ENCODE measurements around the gene CEP44.
"Not testable (repeated sequence)": the region's sequence is repeated elsewhere in the genome, so short reads cannot be mapped to it uniquely, and the experiment has no call there.

CEP44 gene

GRCh38 chr4:174283507-174284471, at the start of gene CEP44, which contains the start of gene FBXO8:
CEP44 (plus strand) TSS chr4:174283911; CDS start chr4:174299122, 15,211 bp downstream.
FBXO8 (minus strand) TSS chr4:174283667; CDS start chr4:174263092, 20,575 bp downstream.
- DNase-seq (ENCODE audit: low read depth in 3 of 3, low spot score in 1 of 3): peak; percentile 15 to 46 (median 29)

DNA sequence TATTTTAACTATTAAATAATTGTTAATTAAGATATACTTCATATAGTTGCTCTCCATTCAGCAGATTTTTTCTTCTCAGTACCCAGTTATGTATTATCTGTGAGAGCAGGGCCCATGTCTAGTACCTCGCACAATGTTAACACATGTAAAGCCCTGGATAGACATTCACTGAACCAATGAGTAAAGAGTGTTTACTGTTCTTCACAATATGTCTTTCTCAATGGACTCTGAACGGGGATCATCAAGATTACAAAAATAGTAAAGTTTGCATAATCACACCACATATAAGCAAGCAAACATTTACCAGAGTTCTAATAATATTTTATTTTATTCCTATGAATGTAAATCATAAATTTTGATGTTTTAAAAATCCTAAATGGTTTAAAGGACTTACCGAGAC, 47.4 kb upstream of the CEP44 start:
- DNase-seq (ENCODE audit: low read depth in 3 of 3, low spot score in 1 of 3): no peak

- no peak for DNase-seq (ENCODE audit: low read depth in 3 of 3, low spot score in 1 of 3)
These were observed 42.5 kb upstream of the CEP44 start for GRCh38 chr4:174241162-174241561.

DNA sequence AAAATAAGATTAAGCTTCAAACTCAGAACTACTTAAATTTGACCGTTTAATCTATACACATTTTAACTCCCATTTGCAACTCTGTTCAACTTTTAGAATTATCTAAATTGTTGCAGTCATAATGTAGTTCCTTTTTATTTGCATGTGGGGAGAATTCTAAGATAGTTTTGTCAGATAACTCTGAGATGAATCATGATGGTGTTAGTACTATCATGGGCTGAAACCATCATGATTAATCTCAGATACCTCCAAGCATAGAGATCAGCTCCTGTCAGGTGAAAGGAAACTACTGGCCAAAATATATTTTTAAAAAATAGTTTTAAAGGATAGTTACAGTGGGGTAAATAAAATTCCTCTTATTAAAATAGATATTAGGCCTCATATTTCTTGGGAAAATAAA, 39.3 kb upstream of the CEP44 start:
- DNase-seq (ENCODE audit: low read depth in 3 of 3, low spot score in 1 of 3): no peak

- no peak for DNase-seq (ENCODE audit: low read depth in 3 of 3, low spot score in 1 of 3)
These were observed 38.0 kb upstream of the CEP44 start for GRCh38 chr4:174245714-174246113.

DNA sequence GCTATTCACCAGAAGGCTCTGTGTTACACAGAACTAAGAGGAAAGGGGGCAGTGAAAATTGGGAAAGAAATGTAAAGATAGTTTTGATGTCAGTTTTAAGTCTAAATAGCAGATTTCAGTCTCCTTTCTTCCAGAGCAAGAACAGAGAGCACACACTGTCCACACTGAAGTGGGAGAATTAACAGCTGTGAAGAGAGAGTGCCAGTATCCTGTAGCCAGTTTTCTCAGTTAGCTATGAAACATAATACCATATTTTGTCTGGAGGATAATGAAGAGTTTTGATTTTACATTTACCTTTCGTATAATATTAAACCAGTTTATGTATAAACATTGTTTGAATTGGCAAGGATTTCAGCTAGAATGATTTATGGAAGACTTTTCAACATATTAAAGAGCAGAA, 35.3 kb upstream of the CEP44 start:
- DNase-seq (ENCODE audit: low read depth in 3 of 3, low spot score in 1 of 3): no peak

GRCh38 chr4:174252412-174252811, 31.3 kb upstream of the CEP44 start:
- DNase-seq (ENCODE audit: low read depth in 3 of 3, low spot score in 1 of 3): no peak

DNA sequence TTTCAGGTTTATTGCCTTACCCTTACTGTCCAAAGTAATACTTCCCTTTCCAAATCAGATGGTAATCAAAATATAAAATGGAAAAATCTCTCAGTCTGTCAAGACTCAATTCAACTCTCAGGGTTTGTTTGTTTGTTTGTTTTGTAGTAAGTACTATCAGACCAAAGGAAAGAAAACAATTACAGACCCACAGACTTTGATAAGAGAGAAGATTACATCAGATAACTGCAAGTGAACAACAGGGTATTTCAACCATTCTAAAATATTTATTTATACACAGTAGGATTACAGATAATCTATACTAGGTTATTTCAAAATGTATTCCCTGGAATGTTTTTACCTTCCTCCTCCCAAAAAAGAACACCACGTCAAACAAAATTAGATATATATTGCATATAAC, 29.1 kb upstream of the CEP44 start:
- DNase-seq (ENCODE audit: low read depth in 3 of 3, low spot score in 1 of 3): no peak

- no peak for DNase-seq (ENCODE audit: low read depth in 3 of 3, low spot score in 1 of 3)
These were observed 28.3 kb upstream of the CEP44 start for GRCh38 chr4:174255374-174255773.

GRCh38 chr4:174255786-174256185, 27.9 kb upstream of the CEP44 start:
- no peak for DNase-seq (ENCODE audit: low read depth in 3 of 3, low spot score in 1 of 3)

DNA sequence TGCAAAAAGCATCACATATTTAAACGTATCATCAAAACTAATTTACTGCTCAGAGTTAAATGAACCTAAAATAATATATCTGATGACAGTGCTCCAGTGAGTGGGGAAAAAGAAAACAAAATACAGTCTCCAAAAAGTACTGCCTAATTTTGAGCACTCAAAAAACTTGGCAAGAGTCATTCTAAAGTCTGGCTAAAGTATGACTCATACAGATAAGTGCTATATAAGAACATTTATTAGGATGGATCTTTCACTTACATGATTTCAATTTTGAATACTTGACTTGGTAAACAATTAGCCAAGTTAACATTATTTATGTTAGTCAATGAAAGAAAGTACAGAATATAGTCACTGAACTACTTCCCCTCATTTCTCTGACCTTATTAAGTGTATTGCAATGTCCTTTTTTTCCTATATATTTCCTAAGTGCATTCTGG, 27.4 kb upstream of the CEP44 start:
- DNase-seq (ENCODE audit: low read depth in 3 of 3, low spot score in 1 of 3): no peak

DNA sequence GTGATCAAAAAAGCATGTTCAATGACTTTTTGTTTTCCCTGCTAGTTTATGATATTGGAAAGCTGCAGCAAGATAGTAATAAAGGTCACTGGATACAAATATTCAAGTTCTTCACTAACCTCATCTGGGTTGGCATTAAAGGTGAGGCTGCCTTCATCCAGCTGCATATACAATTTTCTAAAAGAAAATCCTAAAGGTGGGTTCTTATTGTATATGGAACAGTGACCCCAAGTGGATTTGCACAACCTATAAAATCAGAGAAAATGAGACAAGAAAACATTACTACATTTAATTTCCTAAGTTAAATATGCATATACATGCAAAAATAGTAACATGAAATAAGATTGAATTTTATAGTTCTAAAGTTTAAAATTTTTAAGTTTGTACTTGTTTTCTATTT, 24.1 kb upstream of the CEP44 start:
- DNase-seq (ENCODE audit: low read depth in 3 of 3, low spot score in 1 of 3): no peak

DNA sequence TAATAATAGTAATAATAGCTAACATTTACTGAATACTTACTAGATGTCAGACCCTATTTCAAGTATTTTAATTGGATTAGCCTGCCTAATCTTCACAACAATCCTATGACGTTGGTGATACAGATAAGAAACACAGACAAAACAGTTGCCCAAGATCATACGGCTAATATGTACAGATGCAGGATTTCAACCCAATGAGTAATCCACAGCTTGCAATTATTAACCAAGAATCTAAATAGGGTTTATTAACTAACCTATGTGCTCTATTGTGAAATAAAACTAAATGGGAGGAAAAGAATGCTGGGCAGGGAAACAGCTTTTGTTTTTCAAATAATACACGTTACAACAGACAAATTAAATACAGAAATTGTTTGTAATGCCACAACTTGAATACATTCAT, 23.6 kb upstream of the CEP44 start:
- DNase-seq (ENCODE audit: low read depth in 3 of 3, low spot score in 1 of 3): no peak

- DNase-seq (ENCODE audit: low read depth in 3 of 3, low spot score in 1 of 3): not testable (repeated sequence)
These were observed 22.3 kb upstream of the CEP44 start for GRCh38 chr4:174261432-174261831.

DNA sequence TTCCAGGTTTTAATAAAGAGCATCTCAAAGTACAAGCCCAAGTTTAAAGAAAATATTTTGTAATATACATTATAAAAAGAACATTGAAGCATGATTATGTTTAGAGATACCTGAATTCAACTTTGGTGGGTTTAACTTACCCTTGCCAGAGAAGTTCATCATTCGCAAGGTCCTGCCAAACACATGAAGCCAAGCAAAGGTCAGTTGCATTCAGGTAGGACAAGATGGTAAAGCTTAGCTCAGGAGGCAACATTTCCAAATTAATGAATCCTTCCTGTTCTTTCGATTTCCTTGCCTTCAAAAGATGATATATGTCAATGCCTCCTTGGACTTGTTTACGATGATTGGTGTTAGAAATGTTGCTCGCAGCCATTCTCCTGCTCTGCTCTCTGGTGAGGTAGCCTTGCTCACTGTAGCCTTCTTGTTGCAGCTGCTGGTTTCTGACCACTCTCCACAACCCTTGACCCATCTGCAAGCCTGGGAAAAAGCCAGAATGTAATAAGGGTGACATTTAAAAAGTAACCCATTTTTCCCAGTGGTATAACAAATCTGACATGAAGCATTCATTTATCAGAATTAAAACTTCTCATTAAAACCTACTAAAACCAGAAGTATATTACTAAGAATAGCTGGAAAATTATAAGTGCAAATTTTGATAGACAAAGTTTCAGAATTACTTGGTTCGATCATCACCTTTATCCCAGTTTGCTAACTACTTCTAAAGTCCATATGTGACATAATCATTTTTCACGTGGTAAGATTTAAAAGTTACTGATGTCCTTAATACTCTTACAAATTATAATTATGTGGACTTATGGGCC, 20.9 kb upstream of the CEP44 start:
- no peak for DNase-seq (ENCODE audit: low read depth in 3 of 3, low spot score in 1 of 3)

- no peak for DNase-seq (ENCODE audit: low read depth in 3 of 3, low spot score in 1 of 3)
These were observed 20.3 kb upstream of the CEP44 start for GRCh38 chr4:174263445-174263736.

DNA sequence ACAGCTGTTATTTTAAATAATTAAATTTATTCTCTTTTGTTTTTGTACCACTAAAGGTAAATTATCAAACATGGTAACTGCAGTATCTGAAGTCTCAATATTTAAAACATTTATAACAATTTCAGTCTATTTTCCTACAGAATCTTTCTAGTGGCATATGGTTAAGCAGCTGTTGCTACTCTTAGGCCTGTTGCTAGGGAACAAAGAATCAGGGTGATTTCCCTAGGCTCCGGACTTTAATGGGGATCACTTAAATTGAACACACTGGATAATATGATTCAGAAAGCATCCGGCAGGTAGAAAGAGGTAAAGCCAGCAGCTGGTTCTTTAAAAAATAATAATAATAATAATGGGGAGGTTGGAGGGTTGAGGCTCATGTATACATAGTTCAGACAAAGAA, 17.8 kb upstream of the CEP44 start:
- no peak for DNase-seq (ENCODE audit: low read depth in 3 of 3, low spot score in 1 of 3)

DNA sequence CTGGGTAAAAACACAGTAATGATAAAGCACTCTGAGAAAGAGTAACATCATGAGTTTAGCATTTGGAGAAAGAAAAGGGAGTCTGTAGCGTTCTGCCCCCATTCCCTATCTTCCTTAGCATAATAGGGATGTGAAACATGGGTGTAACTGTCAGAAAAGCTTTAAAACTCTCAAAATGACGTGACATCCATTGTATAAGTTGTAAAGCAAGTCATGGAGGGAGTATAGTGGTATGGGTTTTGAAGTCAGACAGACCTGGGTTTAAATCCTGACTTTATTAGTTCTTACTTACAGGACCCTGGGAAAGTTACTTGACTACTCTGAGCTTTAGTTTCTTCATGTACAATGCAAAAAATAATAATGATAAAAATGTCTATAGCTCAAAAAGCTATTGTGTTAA, 17.3 kb upstream of the CEP44 start:
- DNase-seq (ENCODE audit: low read depth in 3 of 3, low spot score in 1 of 3): no peak

- no peak for DNase-seq (ENCODE audit: low read depth in 3 of 3, low spot score in 1 of 3)
These were observed 9.8 kb upstream of the CEP44 start for GRCh38 chr4:174273930-174274329.

- no peak for DNase-seq (ENCODE audit: low read depth in 3 of 3, low spot score in 1 of 3)
These were observed 9.3 kb upstream of the CEP44 start for GRCh38 chr4:174274436-174274835.

DNA sequence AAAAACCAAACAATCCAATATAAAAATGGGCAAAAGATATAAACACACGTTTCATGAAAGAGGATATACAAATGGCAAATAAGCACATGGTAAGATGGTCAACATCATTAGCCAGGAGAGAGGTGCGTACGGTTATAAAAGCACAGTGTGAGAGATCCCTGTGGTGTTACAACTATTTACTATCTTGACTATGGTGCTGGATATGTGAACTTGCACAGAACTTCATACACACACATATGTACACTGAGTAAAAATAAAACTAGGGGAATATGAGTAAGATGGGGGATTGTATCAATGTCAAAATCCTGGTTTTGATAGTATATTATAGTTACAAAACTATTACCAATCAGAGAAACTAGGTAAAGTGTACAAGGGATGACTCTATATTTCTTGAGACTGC, 8.6 kb upstream of the CEP44 start:
- no peak for DNase-seq (ENCODE audit: low read depth in 3 of 3, low spot score in 1 of 3)

DNA sequence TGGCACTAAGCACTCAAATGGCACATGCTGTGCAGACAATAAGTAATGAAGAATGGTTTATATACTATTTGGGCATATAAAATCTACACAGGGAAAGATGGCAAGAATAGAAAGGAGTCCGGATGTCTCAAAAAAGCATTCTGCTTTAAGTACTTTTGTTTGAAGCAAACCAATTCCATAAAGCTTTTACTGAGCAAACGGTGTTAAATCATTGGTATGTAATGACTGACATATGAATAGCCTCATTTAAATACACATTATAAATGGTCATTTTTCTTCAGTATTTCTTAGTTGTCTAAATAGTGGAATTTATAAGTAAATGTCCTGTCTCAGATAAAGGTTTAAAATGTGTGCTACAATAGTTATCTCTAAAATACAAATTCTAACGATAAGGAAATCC, 6.3 kb upstream of the CEP44 start:
- DNase-seq (ENCODE audit: low read depth in 3 of 3, low spot score in 1 of 3): no peak

Data from stimulated activated CD4-positive, alpha-beta T cell treated with anti-CD3 and anti-CD28 coated beads, TNF-alpha, amount 100 ng/mL, for 1 hour (primary cell).